ENCODE data around the gene EWSR1.

EWSR1 gene

DNA sequence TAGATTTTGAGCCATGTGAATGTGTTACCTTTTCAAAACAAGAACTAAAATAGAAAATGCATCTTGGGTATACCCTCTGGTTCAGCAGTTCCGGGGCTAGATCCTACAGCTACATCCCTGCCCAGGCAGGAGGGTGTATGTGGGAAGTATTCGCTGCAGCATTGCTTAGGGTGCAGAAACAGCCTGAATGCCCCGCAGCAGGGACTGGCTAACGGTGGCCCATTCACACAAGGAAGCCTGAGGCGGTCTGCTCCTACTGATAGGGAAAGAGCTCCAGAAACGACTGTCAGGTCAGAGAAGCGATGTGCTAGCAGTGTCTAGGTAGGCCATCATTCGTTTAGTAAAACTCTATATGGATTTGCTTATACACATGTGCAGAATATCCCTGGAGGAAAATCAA, 57.3 kb downstream of the EWSR1 start:
- DNase-seq, result no peak

DNA sequence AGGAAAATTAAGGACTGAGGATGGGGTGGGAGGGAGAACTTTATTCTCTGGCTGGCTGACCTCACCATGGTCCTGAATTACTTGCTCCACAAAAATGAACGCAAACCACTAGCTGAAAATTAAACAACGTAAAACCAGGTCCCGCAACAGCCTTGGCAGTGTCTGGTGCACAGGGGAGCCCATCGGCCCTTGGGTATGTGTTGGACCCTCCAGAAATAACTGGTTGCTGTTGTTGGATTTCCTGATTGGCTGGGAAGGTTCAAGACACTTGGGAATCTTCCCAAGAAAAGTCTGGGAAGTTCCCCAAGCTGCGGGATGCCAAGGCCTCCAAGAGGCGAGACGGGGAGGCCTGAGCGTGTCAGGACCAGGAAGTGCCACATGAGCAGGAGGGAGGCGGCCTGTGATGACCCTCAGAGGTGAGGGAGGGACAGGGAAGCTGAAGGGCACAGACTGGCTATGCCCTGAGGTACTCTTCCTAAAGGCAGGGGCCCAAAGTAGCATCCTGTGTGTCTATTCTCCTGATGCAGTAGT, 57.8 kb downstream of the EWSR1 start:
- DNase-seq, result no peak

DNA sequence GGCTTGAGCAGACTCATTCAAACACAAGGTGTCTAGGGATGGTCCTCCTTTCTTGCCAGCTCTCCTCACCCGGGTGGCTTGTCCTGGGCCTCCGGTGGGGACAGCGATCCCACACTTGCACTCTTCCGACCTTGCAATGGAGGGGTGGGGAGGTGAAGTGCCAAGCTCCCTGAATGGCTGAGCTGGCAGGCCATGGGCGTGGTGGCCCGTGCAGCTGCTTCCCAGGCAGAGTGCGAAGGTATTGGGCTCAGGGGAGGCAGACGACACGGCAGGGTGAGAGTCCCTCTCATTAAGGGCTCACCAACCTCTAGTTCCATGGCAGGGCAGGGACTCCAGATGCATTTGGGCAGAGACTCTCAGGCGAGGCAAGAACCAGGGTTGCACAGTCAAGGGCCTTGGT, 58.4 kb downstream of the EWSR1 start:
- DNase-seq, result no peak

DNA sequence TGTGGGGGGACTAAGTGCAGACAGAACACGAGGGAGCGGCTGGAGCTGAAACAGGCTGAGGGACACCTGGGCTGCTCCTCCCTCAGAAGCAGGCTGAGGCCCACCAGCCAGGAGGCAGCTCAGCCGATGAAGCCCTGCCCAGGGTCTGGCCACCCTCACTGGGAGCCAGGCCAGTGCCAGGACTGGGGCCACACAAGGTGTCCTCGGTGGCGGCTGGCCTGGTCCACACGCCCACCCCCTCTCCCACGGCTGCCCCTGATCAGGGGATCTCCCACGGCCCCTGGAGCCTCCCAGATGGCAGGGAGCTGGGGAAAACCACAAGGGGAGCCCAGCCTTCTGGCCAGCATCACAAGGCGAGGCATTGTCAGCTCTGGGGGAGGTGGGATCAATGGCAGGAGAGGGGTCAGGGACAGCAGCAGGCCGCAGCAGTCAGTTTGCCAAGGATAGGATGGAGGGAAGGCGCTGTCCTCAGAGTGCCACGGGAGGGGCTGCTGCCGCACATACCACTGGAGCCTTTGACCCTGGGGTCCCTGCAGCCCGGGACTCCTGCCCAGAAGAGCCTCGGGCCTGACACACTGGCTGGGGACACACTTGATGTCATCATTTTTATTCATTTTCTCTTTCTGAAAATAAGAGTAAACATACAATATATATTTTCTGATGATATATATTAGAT, 59.2 kb downstream of the EWSR1 start:
- DNase-seq, result no peak

DNA sequence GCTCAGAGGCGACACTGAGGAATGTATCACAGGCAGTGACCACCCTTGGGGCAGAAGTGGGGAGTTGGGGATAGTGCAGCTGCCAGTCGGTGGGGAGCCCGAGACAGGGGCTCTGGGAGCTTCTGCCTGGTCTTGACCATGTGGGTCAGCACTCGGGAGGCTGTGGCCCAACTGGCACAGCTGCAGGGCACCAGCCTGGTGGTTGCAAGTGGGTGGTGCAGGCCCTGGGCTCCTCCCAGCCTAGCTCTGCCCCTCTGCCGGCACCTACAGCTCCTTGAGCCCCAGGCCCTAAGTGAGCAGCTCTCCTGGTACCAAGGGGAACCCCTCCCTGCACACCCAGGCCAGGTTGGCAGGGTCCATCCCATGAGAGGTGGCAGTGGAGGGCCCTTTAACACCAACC, 60.0 kb downstream of the EWSR1 start:
- no peak for DNase-seq

DNA sequence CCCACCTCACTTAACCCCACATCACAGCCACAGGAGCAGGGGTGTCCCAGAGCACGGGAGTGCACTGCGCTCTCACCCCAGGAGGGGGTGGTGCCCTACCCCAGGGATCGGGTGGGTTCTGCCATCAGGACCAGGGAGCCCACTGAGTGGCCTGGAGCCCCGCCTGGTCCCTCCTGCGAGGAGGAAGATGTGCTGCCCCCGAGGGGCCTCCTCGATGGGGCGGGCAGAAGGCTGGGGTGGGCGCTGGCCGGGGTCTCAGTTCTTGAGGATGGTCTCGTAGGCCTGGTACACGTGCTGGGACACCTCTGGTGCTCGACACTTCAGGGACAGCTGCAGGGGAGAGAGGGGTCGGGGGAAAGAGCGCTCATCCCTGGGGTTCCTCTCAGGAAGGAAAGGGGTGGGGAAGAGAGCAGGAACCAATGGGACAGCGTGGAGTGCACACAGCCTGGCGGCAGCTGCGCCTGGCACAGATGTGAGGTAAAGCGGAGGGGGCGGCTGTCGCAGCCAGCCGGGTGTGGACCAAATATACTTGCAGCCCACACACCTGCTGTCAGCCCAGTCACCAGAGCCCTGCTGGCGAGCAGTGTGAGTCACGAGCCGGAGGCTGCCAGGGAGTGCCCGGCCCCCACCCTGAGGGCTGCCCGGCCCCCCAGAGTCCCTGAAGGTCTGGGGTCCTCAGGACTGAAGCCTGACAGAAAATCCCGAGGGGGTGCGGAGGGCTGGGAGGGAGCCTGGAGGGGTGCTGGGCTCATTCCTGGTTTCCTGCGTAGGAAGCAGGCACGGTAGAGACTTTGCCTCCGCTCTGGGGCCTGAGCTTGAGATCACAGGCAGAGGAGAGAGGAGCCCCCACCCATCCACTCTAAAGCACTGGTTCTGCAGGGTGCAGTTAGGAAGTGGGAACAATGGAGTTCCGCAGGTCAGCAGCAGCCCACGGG, 60.8 kb downstream of the EWSR1 start:
- DNase-seq, result no peak

DNA sequence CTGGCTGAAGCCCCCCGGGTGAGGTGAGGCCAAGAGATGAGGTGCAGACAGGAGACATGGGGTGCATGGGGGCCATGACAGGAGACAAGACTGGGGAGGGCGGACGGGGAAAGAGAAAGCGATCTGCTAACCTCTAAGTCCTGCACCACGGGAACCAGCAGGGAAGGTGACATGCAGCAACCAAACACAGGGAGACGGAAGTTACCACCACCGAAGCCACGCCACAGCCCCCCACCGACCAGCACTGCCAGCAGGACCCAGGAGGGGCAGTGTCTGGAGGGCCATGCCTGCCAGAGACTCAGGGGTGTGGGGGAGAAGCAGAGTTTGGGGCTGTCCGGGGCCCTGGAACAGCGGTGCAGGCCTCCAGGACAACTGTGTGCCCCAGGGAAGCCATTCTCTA, 61.5 kb downstream of the EWSR1 start:
- DNase-seq, result no peak

DNA sequence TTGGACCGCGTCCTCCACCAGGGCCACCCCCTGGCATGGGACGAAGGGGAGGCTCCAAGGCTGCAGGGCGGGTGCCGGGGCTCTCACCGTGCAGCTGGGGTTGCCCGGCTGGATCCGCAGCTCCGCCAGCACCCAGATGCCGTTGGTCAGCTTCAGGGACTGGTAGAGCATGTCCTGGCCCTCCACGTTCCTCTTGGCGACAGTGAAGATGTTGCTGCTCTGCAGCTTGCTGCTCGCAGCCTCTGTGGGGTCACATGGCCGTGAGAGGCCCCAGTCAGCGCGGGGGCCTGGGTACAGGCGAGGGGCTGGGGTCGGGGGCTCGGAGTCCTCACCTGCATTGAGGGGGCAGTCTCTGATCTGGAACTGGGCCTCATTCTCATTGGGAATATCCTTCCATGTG, 62.2 kb downstream of the EWSR1 start:
- no peak for DNase-seq

DNA sequence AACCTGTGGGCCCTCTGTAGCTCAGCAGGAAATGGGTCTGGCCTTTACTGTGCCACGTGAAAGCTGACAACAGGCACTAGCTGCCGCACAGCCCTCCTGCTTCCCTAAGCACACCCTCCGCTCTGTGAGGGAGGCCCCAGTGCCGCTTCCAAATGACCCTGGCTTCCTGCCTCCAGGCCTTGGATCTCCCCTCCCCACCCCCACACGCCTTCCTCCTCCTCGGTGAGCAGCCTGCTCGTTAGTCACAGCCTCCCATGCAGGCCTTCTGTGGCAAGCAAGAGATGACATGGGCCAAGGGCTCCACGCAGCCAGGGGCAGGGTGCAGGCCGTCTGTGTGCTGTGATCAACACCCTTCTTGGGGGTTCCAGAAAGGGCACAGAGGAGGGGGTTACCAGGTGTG, 62.7 kb downstream of the EWSR1 start:
- DNase-seq, result peak in 1 of 2 donors; percentile 38

DNA sequence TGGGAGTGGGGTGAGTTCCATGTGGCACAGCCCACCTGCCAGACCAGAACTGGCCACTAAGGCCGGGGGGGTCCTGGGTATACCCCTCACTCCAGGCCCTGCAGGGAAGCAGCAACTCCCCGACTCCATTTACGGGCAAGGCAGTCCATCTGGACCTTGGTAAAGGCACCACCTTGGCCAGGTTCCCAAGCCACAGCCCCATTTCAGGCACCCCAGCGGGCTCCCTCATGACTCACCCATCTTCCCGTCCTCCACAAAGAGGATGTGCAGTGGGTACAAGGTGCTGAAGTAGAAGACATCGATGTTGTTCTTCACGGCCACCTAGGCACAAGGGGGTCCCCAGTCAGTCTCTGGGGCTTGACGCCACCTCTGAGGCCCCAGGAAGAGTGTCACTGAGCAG, 63.1 kb downstream of the EWSR1 start:
- DNase-seq, result no peak

DNA sequence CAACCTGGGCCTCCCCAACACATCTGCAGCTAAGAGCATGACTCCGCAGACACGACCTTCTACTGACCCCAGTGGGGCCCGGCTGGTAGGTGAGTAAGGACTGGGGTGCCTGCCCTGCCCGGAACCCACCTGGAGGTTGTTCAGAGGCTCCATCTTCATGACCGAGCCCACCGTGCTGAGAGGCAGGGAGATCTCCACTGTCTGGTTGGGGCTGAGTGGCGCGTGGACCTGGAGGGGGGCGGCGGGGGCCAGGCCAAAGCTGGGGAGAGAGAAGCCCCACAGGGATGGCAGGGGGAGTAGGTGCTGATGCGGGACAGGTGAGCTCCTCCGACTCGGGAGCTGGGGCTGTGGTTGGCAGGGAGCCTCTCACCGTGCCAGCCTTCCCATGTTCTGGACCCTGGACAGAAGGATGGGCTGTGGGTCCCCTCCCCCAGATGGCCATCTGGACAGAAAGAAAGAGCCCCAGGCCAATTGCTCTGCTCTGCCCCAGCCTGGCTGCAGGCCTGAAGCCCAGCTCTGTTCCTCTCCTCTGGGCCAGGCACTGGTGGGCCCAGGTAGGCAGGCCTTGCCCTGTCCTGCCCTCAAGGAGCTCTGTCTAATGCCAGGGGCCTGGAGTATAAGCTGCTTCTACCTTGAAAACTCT, 63.7 kb downstream of the EWSR1 start:
- no peak for DNase-seq

DNA sequence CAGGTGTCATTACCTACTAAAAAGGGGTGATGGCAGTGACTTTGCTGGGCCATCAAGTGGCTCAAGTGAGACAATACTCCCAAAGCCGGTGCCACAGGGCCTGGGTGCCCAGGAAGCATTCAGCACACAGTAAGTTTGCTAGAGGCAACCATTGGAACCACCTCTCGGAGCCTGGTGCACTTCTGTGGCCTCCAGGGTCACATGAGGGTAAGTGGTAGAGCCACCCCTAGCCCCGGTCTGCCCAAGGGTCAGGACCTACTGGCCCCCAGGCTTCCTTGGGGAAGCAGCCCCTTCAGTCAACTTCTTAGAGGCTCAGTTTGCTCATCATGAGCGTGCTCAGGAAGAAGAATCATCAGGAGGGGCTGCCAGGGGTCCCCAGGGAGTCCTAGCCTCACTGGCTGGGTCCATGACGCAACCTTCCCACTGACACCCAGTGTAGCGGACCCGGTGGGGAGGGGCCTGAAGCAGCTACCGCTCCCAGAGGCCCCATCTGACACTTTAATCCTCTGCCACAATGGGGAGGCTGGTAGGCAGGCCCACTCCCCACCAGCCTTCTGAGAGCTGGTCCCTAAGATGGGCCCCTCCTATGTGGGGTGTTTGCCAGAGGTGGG, 64.9 kb downstream of the EWSR1 start:
- no peak for DNase-seq

DNA sequence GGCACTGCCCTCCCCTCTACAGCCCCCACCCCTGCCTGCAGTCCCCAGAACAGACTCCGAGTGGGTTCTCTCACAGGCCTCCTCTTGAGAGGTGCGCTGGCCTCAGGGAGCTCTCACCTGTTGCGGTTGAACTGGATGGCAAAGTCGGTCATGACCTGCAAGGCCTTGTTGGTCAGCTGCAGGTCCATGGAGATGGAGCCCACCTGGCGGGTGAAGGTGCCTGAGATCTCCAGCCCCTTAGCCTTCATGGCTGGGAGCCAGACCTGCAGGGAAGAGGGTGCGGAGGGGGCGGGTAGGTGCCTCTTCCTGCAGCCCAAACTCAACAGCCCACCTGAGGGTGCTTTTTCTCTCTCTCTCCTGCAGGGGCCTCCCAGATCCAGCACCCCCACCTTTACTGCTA, 66.1 kb downstream of the EWSR1 start:
- DNase-seq, result no peak

DNA sequence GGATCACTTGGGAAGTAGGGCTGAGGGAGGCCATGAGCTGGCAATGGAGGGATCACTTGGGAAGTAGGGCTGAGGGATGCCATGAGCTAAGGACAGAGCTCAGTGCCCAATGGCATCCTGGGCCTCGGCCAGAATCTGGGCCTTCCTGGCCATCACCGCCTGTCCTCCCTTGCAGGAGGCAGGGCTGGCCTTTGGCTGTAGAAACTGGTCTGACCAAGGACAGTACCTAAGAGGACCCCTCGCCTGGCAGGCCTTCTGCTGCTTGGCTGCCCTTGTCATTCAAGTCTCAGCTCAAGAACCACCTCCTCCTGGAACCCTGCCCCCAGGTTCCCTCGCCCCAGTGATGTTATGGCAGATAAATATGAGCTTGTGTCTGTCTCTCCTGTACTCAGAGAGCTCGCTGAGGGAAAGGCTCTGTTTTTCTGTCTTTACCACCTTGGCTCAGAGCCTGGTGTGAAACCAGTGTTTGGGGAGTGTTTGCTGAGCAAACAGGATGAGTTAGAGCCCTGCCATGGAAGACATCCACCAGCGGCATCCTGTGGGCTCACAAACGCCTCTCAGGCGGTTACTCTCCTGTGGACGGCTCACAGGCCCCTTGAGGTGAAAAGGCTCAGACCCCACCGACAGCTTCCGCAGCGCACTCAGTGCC, 66.8 kb downstream of the EWSR1 start:
- no peak for DNase-seq

DNA sequence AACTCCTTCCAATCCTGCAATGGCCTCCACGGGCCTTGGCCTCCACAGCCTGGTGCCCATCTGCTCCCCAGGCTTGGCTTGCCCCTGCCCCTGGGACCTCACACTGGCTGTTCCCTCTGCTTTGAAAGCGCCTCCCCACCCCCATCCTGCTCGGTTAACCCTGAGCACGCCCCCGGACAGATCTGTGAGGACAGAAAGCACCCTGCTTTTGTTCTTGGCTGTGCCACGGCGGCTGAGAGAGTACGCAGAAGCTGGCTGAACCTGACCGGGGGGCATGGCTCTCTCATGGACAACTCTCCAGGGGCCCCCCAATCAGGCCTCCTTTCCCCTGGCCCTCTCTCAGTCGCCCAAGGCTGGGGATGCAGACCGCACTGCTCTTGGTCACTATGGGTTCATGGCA, 67.6 kb downstream of the EWSR1 start:
- DNase-seq, result no peak

DNA sequence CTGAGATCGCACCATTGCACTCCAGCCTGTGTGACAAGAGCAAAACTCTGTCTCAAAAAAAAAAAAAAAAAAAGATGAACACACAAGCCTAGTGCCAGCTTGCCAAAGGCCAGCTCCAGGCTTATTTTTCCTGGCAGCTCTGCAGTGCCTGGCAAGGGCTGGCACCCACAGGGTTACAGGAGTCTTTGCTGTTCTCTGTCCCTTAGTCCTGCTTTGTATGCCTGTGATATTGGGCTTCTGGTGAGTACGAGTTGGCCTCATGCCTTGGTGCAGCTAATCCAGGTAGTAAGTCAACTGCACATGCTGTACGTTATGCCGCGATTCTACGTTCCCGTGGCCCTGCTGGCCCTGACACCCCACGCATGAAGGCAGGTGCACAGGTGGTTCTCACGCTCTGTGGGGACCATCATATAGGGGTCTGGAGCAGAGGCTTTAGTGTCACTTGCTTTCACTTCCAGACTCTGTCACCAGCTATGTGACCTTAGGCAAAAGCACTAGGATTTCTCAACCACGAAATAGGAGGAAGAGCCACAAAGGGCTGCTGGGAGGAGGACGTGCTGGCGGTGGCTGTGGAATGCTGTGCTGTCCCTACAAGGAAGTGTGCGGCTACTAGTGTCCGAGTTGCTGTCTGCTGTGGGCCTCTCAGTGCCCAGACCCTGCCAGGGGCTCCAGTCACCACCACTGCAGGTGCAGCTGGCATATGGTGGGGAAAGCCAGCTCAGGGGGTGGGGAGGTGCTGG, 68.9 kb downstream of the EWSR1 start:
- DNase-seq, result peak; percentile 23 to 42

DNA sequence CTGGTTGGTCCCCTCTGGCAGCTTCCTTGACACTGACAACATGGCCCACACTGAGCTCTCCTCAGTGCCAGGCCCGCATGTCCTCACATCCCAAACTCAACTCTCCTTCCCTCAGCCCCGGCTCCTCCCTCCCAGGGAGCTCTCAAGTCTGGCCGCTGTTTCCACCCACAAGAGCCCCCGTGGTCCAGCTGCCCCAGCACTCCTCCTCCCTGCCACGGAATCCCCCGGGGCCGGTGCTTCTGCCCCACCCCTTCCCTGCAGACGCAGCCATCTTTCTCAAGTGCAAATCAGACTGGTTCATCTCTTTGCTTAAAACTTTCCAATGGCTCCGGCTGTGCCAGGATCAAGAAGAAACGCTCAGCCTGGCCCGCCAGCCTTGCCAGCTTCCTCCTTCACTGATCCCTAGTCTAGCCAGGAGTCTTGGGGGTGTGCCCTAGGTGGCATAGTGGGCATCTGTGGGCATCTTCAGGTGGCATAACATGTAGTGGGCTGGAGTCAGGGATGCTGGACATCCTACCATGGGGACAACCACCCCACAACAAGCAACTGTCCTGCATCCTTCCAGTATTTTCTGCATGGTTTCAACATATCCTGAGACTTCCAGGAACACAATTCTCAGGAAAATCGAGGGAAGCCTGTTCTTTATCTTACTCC, 69.7 kb downstream of the EWSR1 start:
- no peak for DNase-seq

DNA sequence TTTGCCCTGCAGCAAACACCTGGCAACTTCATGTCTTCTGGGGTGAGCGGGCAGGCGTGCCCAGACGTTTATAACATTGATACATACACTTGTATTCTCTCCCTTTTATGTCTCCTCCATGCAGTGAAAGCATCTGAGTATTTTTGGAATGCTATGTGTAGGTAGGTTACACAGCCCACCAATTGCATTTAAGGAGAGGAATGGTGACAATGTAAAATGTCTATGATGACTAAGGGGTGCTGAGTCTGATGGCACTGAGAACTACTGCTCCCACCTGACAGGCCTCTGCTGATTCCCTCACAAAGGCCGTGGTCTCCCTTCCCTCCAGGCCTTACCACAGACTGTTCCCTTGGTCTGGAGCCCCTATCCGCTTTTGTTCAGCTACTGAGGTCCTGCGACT, 70.3 kb downstream of the EWSR1 start:
- no peak for DNase-seq

DNA sequence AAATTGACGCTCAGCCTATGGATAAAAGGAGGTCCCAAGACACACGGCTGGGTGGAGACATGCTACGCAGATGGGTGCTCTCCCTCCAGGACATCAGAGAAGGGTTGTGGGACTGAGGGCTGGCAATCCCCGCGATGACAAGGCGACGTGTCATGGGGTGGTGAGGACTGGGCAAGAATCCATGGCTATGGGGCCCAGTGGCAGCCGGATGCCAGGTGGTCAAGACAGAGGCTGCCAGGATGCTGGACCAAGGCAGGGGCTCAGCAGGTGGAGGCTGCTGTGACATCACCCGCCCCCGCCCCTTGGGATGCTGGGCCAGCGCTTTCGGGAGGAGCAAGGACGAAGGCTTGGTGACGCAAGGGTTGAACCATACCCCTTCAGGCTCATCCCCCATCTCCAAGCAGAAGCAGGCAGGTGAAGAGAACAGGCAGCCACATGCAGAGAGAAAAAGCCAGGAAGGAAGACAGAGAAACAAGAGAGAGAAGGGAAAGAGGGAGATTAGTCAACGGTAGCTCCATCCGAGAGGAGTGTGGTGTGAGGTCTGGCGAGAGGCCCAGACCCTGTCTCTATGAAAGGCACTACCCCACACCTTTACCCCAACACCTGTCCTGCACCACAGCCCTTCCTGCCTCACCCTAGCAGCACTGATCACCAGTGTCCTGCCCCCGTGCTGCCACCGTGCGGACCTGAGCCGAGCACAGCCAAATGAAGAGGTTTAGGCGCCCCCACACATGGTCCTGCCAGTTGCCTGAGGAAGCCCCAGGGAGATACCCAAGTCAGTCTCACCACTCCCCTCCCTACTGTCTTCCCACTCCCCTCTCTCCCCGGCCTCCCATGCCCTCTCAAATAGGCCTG, 71.5 kb downstream of the EWSR1 start:
- no peak for DNase-seq

DNA sequence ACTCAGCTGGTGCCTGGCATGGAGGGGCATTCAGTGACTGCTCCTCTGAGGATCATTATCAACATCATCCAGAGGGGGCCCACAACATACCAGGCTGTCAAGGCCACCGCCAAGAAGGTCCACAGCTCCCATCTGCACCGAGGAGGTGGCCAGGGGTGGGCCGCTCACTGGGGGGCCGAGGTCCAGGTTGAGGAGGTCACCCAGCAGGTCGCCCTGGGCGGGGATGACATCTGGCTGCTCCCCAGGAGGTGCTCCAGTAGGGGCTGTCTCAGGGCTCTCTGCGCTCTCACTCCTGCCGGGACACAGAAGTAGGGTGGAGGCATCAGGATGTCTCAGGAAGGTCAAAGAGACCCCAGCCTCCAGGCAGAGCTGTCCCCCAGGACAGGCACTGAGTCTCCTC, 72.5 kb downstream of the EWSR1 start:
- DNase-seq, result no peak

Data from inflammatory macrophage treated with lipopolysaccharide for 1 hour (primary cell).